HG02610 (cell line): ENCODE results near the gene FER.
"Not testable (repeated sequence)": the region's sequence is repeated elsewhere in the genome, so short reads cannot be mapped to it uniquely, and the experiment has no call there.

Source experiments
- ATAC-seq: cut with Tn5 transposase; IDR thresholded peaks from one replicate; pipeline ENCODE4 v1.9.1; 2021; ENCODE audit warnings: mild to moderate bottlenecking, moderate library complexity; ENCODE audit not compliant: unreplicated experiment

The FER gene

GRCh38 chr5:109028608-109029299 lies 281.1 kb downstream of the FER start:
- peak; percentile 82 for ATAC-seq

GRCh38 chr5:109029847-109030246 lies 282.1 kb downstream of the FER start:
- no peak for ATAC-seq

GRCh38 chr5:109030360-109031143 lies 282.9 kb downstream of the FER start:
- ATAC-seq, result no peak

- peak; percentile 78 for ATAC-seq
These were observed 286.6 kb downstream of the FER start for GRCh38 chr5:109034306-109034705.

- ATAC-seq, result no peak
These were observed 287.7 kb downstream of the FER start for GRCh38 chr5:109035436-109035835.

GRCh38 chr5:109038209-109038840 lies 290.6 kb downstream of the FER start:
- no peak for ATAC-seq

- ATAC-seq, result no peak
These were observed 293.6 kb downstream of the FER start for GRCh38 chr5:109041317-109041716.

GRCh38 chr5:109045710-109046109 lies 298.0 kb downstream of the FER start:
- no peak for ATAC-seq

- no peak for ATAC-seq
These were observed 301.9 kb downstream of the FER start for GRCh38 chr5:109049565-109049964.

GRCh38 chr5:109050321-109050720 lies 302.6 kb downstream of the FER start:
- ATAC-seq, result not testable (repeated sequence)

GRCh38 chr5:109052216-109052615 lies 304.5 kb downstream of the FER start:
- ATAC-seq, result not testable (repeated sequence)

GRCh38 chr5:109053995-109054417 lies 306.3 kb downstream of the FER start:
- peak; percentile 75 for ATAC-seq

- ATAC-seq, result no peak
These were observed 312.8 kb downstream of the FER start for GRCh38 chr5:109060378-109061025.

- ATAC-seq, result no peak
These were observed 315.0 kb downstream of the FER start for GRCh38 chr5:109062664-109063063.

GRCh38 chr5:109063223-109063622 lies 315.5 kb downstream of the FER start:
- ATAC-seq, result no peak

- no peak for ATAC-seq
These were observed 329.0 kb downstream of the FER start for GRCh38 chr5:109076741-109077140.

GRCh38 chr5:109078448-109078847 lies 330.8 kb downstream of the FER start:
- no peak for ATAC-seq

GRCh38 chr5:109080481-109080880 lies 332.8 kb downstream of the FER start:
- ATAC-seq, result no peak

GRCh38 chr5:109080896-109081295 lies 333.2 kb downstream of the FER start:
- no peak for ATAC-seq

GRCh38 chr5:109083937-109084336 lies 336.2 kb downstream of the FER start:
- ATAC-seq, result no peak

- no peak for ATAC-seq
These were observed 341.5 kb downstream of the FER start for GRCh38 chr5:109089191-109089590.
